COR-L47 (cell line): Measurements from ENCODE around the gene ZSCAN23.
"Not testable (repeated sequence)": the region's sequence is repeated elsewhere in the genome, so short reads cannot be mapped to it uniquely, and the experiment has no call there.

Experiments
- DNase-seq: peaks from one replicate; lab custom pipeline; 2025; lab: John Stamatoyannopoulos, UW

ZSCAN23 gene

GRCh38 chr6:28443112-28443773 is at the start of gene ZSCAN23:
Gene ZSCAN23 (minus strand): TSS chr6:28443491. CDS start chr6:28436266, 7,225 bp downstream.
- DNase-seq: peak; percentile 90

GRCh38 chr6:28491984-28492317 is 48.7 kb upstream of the ZSCAN23 start:
- no peak for DNase-seq

GRCh38 chr6:28490205-28490890 is 47.1 kb upstream of the ZSCAN23 start:
- no peak for DNase-seq

- no peak for DNase-seq
Observed at GRCh38 chr6:28489366-28490204, 46.3 kb upstream of the ZSCAN23 start.

GRCh38 chr6:28488916-28489365 is 45.6 kb upstream of the ZSCAN23 start:
- DNase-seq: no peak

GRCh38 chr6:28486988-28487742 is 43.9 kb upstream of the ZSCAN23 start:
- no peak for DNase-seq

GRCh38 chr6:28486533-28486932 is 43.2 kb upstream of the ZSCAN23 start:
- no peak for DNase-seq

- DNase-seq: no peak
Observed at GRCh38 chr6:28485482-28485881, 42.2 kb upstream of the ZSCAN23 start.

- no peak for DNase-seq
Observed at GRCh38 chr6:28480253-28480932, 37.1 kb upstream of the ZSCAN23 start.

GRCh38 chr6:28478518-28478917 is 35.2 kb upstream of the ZSCAN23 start:
- no peak for DNase-seq

GRCh38 chr6:28474441-28475219 is 31.3 kb upstream of the ZSCAN23 start:
- peak; percentile 32 for DNase-seq

GRCh38 chr6:28469153-28469745 is 26.0 kb upstream of the ZSCAN23 start:
- not testable (repeated sequence) for DNase-seq

- DNase-seq: no peak
Observed at GRCh38 chr6:28468056-28468455, 24.8 kb upstream of the ZSCAN23 start.

- no peak for DNase-seq
Observed at GRCh38 chr6:28462401-28462800, 19.1 kb upstream of the ZSCAN23 start.

- no peak for DNase-seq
Observed at GRCh38 chr6:28458568-28458967, 15.3 kb upstream of the ZSCAN23 start.

GRCh38 chr6:28449056-28449455 is 5.8 kb upstream of the ZSCAN23 start:
- DNase-seq: no peak

- DNase-seq: not testable (repeated sequence)
Observed at GRCh38 chr6:28447512-28447906, 4.2 kb upstream of the ZSCAN23 start.

- DNase-seq: no peak
Observed at GRCh38 chr6:28446818-28447511, 3.7 kb upstream of the ZSCAN23 start.

GRCh38 chr6:28444759-28445158 is 1.5 kb upstream of the ZSCAN23 start:
- peak; percentile 13 for DNase-seq

- DNase-seq: no peak
Observed at GRCh38 chr6:28442586-28442985, 705 bp downstream of the ZSCAN23 start.
